DMS79 (cell line): Measurements from ENCODE around the gene PRKD1.
A peak's percentile ranks its signal among the peaks of the same experiment; 100 is the strongest.

Experiments
- DNase-seq: peaks from one replicate; lab custom pipeline; 2025; lab: John Stamatoyannopoulos, UW

The PRKD1 gene

GRCh38 chr14:29672831-29673230, 254.8 kb downstream of the PRKD1 start:
- no peak for DNase-seq

- no peak for DNase-seq
Measured at GRCh38 chr14:29671034-29671433, 256.6 kb downstream of the PRKD1 start.

GRCh38 chr14:29668201-29668600, 259.4 kb downstream of the PRKD1 start:
- DNase-seq, result no peak

- DNase-seq, result no peak
Measured at GRCh38 chr14:29664515-29664914, 263.1 kb downstream of the PRKD1 start.

DNA sequence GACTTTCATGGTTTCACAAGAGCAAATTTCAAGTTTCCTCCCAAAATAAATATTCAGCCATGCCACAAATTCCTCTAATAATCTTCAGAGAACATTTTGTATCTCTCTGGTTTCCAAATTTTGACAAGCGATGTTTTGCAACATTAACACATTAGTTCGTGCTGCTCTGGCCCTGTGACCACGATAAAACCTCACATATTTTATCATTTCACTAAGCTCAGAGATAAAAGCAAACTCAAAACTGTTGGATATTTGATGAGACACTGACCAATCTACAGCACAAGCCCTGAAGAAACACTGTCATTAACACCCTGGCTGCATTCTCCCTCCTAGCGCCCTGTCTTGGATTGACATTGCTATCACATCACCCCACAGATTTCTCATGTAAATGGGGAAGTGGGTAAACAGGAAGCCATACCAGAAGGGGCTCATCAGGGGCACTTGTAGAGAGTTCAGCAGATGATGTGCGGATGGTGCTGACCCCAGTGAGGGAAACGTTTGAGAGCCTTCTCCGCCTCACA, 264.3 kb downstream of the PRKD1 start:
- DNase-seq, result no peak

DNA sequence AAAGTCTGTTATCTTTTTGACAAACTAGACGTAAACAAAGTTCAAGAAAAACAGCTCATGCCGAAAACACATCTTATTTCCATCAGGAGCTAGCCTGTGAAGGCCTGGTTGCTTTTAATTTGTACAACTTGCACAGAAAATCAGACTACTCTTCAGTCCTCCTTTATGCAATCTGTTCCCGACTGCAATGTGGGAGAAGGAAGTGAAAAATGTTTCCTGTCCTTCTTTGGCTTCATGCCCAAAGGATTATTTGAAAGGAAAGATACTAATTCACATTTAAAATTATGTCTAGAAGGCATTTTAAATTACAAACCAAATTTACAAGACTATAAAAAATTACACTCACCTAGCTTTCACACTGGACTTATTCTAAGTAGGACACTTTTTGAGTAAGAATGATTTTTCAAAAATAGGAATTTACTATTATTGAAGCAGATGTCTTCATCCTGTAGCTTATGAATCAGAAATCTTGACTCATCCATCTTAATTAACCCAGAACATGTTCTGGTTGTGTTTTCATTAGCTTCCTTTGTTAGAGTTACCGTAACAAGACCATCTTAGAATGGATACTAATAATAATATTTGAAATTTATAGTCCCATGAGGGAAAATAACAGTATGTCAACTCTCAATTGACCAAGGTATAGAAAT, 272.6 kb downstream of the PRKD1 start:
- DNase-seq, result no peak

- no peak for DNase-seq
Measured at GRCh38 chr14:29653303-29653702, 274.3 kb downstream of the PRKD1 start.

DNA sequence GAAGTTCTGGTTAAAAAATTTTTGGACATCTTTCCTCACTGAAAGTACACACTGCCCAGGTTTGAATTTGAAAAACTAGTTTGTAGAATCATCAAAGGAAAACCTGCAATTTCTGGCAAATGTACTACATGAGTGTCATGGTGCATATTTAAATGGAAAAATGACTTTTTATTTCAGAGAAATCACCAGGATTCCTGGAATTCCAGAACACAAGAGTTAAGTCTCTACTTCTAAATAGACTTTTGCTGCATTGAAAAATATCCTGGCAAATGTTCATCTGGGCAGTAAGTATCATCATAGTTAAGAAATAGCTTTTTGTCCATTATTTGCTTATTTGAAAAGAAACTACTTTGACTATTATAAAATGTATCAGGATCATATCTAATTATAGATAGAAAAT, 275.1 kb downstream of the PRKD1 start:
- DNase-seq, result no peak

- DNase-seq, result no peak
Measured at GRCh38 chr14:29650554-29651269, 276.9 kb downstream of the PRKD1 start.

- no peak for DNase-seq
Measured at GRCh38 chr14:29649170-29649569, 278.5 kb downstream of the PRKD1 start.

DNA sequence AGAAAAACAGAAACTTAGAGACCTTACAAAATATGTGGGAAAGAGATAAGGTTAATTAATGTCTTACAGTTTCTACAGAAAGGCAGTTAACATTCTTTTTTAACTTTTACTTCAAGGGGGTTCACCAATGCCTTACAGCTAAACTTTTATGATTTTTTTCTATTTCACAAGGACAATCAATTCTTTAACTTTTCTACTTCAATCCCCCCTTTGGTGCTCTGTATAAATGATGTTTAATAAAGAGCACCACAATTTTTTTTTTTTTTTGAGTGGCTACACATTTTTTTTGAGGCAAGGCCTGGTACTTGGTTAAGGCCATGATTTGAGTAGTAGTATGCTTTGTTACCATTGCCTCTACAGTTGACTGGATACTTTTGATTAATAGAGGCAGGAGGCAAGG, 279.6 kb downstream of the PRKD1 start:
- DNase-seq, result no peak

DNA sequence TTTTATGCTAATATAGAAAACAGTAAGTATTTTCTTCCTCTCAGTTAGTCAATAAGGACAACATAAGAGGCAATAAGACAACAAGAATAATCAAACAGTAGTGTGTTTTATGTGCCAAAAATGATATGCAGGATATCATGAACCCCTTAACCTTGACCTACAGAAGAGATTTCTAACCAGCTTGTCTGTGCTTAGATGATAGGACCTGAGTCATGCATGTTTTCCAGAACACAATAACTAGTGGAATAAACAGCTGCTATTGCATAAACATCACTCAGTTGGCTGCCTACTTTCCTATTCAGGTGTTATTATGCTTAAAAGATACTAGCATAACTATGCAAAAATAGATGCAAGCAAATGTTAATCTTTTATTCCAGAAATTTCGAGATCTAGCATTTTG, 282.5 kb downstream of the PRKD1 start:
- no peak for DNase-seq

DNA sequence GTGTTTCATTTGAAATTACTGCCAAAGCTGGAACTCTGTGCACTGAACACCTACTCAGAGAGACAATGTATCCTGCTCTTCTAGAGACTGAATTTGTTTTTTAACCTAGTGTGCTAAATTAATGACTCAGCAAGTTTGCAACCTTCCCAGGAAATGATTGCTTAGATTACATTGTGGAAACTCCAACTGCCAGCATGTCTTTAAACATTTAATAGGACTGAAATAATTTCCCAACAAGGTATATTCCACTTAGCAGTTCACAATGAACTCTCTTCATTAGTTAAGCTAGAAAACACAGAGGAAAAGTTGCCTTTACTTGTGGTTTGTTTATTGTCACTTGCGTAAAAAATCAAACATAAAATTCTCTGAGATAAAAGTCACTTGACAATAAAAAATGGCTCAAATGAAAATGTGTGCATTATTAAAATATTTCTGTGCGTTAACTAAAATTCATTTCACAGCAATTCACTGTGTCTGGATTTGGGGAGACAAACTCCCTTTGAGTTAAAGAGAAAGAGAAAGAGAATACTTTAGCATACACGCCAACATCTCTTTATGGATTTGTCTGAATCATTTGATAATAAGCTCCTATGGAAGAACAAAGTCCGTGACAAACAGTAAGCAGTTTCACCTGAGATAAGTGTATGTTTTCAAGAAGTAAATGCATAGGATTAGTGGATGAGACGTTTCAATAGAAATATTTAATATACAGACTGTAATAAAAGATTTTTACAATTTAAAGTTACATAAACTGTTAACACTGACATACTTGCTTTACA, 284.0 kb downstream of the PRKD1 start:
- no peak for DNase-seq

DNA sequence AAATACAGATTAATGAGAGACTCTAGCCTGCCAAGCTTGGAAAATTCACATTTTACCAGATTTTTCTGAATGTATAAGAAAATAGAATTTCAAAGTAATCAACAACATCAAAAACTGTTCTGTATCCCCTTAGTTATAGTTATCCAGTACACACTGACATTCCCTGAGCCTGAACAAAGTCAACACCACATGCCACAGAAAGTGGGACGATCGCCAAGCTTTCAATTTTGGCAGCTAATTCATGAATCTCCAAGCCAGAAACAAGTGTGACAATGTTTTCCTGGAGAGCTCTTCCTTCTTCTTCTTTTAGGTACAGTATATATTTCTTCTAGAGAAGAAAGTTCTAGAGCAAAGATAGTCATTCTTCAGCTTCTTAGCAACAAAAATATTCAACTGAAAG, 290.2 kb downstream of the PRKD1 start:
- DNase-seq, result peak; percentile 88

GRCh38 chr14:29636870-29637269, 290.8 kb downstream of the PRKD1 start:
- peak; percentile 66 for DNase-seq

DNA sequence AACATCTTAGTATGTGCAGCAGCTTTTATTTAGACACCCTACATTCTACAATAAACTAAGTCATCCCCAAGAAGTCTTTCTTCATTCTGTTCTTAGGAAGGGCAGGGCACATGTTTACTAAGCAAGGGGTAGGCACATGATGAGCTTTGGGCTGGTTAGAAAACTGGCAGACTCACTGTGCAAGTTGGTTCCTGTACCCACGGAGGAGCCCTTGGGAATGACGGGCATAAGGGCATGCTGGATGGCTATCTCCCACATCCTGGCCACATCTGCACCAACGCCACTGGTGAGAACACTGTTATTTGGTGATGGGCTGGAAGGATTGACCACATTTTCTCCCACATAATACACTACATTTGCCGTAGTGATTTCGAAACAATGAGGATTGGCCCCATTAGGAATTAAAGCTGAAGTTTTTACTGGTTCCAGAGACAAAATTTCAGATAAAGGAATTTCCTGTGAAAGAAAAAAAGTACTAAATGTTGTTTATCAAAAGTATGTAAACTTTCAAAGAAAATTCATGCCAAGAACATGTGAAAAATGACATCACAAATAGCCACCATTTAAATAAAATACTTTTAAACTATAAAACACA, 297.0 kb downstream of the PRKD1 start:
- no peak for DNase-seq

DNA sequence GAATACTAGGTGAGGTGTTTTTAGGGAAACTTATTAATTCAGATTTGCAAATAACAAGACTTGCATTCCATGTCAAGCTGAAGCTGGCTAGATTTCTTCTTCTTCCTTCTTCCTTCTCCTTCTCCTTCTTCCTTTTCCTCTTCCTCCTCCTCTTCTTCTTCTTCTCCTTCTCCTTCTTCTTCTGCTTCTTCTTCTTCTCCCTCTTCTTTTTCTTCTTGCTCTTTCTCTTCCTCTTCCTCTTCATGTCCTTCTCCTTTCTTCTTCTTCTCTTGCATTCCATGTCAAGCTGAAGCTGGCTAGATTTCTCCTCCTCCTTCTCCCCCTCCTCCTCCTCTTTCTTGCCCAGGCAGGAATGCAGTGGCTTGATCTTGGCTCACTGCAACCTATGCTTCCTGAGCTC, 297.8 kb downstream of the PRKD1 start:
- no peak for DNase-seq

- no peak for DNase-seq
Measured at GRCh38 chr14:29627137-29627536, 300.5 kb downstream of the PRKD1 start.

DNA sequence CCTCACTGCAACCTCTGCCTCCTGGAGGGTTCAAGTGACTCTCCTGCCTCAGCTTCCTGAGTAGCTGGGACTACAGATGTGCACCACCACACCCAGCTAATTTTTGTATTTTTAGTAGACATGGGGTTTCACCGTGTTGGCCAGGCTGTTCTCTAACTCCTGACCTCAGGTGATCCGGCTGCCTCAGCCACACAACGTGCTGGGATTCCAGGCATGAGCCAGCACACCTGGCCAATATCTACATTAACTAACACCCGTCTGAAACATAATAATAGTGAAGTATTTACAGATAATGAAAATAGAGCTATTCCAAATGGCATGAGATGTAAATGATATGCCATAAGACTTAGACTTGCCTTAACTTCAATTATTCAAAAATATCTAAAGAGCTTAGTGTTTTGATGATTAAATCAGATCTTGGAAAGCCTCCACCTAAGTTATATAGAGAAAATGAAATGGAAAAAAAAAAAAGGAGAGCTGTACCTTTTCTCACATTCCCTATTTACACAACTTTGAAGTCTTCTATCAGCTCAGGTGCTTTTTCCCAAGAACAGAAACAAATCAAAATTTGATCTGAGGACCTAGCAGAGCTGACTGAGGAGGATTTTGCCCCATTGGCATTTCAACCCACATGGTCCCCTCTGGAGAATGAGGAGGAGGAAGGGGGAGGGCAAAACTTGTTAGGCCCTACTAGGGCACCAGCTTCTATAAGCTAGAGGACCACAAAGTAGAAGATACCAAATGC, 309.2 kb downstream of the PRKD1 start:
- no peak for DNase-seq

DNA sequence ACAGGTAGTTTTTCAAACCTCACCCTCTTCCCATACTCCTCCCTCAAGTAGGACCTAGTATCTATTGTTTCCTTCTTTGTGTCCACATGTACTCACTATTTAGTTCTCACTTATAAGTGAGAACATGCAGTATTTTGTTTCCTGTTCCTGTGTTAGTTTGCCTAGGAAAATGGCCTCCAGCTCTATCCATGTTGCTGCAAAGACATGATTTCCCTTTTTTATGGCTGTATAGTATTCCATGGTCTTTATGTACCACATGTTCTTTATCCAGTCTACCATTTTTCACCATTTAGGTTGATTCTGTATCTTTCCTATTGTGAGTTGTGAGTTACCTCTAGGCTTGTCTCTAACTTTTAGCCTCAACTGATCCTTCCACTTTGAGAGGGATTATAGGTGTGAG, 310.7 kb downstream of the PRKD1 start:
- no peak for DNase-seq

DNA sequence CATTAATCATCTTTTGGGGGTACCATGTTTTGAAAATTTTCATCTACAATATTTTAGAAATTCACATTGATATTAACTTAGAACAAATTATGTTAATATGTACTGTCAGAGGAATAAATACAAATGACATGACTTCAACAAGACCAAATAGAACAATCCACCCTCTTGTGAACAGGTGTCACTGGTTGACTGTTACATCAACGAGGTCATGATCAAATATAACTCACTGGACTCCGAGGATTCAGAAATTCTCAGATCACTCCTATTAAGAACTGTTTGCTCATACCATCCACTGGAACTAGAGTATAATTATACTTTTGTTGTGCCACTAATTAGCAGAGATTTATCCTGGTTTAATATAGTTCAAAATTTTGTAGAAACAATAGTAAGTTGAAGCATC, 318.8 kb downstream of the PRKD1 start:
- DNase-seq, result no peak

- DNase-seq, result no peak
Measured at GRCh38 chr14:29607169-29607568, 320.5 kb downstream of the PRKD1 start.
